Thoracic aorta (tissue), 2 donors: ENCODE data around the gene PLEKHG4. TPM values are rescaled to one million over a fixed set of nuclear protein-coding genes. Genes with fewer than 3 reads are reported as not detected.
A peak's percentile ranks its signal among the peaks of the same experiment; 100 is the strongest.

Experiments used
- ATAC-seq: fragments of 150-250 bp; one replicate; pipeline ENCODE4 v1.8.0; 2017; ENCODE audit warnings: low read depth; ENCODE audit not compliant: insufficient number of reproducible peaks, low FRiP score
- DNase-seq: peaks from one replicate; pipeline ENCODE4 v3.0.0-alpha.2; 2020; ENCODE audit warnings: low spot score
- H3K27ac ChIP-seq, 2 donors: fragments of 200-600 bp; sonication (generic); 1 replicate in 1 of 2; 2 replicates in 1 of 2; pipeline ENCODE4 v1.5.1; 2016; ENCODE audit warnings: mild to moderate bottlenecking in 2 of 2, moderate library complexity in 2 of 2
- H3K27me3 ChIP-seq: fragments of 200-600 bp; sonication (generic); replicated peaks from 2 replicates; pipeline ENCODE4 v1.6.0; 2016; ENCODE audit warnings: mild to moderate bottlenecking; ENCODE audit not compliant: insufficient read depth
- H3K36me3 ChIP-seq: fragments of 200-600 bp; sonication (generic); one replicate; pipeline ENCODE4 v1.5.1; 2016
- H3K4me1 ChIP-seq, 2 donors: fragments of 200-600 bp; sonication (generic); 1 replicate in 1 of 2; 2 replicates in 1 of 2; pipeline versions ENCODE4 v1.5.1 to v1.6.0; 2016; ENCODE audit warnings: low read depth in 2 of 2, mild to moderate bottlenecking in 1 of 2; ENCODE audit not compliant: control insufficient read depth in 1 of 2
- H3K4me3 ChIP-seq: fragments of 200-600 bp; sonication (generic); 2 replicates; pipeline ENCODE4 v1.5.1; 2016; ENCODE audit warnings: mild to moderate bottlenecking
- H3K9me3 ChIP-seq: fragments of 200-600 bp; sonication (generic); 2 replicates; pipeline ENCODE4 v1.5.1; 2016
- total RNA-seq, 2 donors: library from RNA; depleted of rRNA; stranded (reverse); fragments of >200 nt; gene quantifications; one replicate each; pipeline versions ENCODE4 v1.1.0 to v1.2.3, GENCODE V29; 2016
- TF ChIP-seq, protein P1 (sequence below): fragments of 200-600 bp; sonication (generic); IDR thresholded peaks from one replicate; pipeline ENCODE4 v1.5.1; 2019; ENCODE audit warnings: antibody characterized with exemption

Gene PLEKHG4
- total RNA-seq, 2 donors from 2014 or later: 3.1 to 15.6 TPM

DNA sequence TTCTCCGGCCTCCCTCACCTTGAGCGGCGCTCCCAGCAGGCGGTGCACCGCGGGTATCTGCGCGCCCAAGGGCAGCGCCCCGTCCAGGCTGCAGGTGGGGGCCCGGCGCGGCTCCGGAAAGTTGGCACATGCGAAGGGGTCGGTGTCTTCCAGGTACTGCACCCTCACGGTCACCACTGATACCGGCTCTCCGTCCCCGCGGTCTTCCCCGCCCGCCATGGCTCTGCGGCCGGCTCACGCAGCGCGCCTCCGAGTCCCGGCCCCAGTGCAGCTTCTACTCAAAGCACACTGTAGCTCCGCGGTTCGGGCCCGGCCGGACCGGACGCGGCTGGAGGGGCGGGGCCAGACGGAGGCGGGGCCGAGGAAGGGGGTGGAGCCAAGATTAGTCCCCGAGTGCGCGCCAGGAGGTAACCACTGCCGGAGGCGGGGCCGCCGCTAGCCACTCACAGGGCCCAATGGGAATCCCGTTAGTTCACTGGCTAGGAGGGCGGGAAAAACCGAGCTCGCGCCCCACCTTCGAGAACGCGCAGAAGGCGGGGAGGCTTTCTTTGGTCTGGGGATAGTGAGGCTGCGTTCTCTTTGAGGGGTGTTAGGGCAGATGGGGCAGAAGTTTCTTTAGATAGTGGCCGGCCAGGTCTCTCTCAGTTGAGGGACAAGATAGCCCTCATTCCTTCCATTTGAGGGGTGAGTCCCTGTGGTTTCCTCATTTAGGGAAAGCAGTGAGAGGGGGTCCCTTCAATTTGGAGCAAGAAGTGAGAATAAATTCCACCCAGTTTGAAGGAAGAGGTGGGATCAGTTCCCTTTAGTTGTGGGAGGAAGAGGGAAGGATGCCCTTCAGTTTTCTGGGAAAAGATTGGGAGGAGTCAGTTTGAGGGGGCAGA, 31.9 kb upstream of the PLEKHG4 start, which contains the start of gene FHOD1:
TSS of gene FHOD1 (minus strand) at position 290 of the 881 bp plus-strand sequence. CDS start at position 219, 71 bp downstream.
- Histone ChIP-seq H3K4me3 (peak within 1 kb of the TSS; percentile 82), H3K9me3 (no peaks in the 10 kb centered on the region), H3K27me3 (no peaks in the 10 kb centered on the region), H3K27ac (peak within 1 kb of the TSS; percentile 74 to 84), H3K36me3 (no peaks in the 10 kb centered on the region), H3K4me1 (peaks cover 33 to 44% of the 10 kb centered on the region in 2 donors)
- peak; percentile 94 for DNase-seq
- TF ChIP-seq, protein P1, sequence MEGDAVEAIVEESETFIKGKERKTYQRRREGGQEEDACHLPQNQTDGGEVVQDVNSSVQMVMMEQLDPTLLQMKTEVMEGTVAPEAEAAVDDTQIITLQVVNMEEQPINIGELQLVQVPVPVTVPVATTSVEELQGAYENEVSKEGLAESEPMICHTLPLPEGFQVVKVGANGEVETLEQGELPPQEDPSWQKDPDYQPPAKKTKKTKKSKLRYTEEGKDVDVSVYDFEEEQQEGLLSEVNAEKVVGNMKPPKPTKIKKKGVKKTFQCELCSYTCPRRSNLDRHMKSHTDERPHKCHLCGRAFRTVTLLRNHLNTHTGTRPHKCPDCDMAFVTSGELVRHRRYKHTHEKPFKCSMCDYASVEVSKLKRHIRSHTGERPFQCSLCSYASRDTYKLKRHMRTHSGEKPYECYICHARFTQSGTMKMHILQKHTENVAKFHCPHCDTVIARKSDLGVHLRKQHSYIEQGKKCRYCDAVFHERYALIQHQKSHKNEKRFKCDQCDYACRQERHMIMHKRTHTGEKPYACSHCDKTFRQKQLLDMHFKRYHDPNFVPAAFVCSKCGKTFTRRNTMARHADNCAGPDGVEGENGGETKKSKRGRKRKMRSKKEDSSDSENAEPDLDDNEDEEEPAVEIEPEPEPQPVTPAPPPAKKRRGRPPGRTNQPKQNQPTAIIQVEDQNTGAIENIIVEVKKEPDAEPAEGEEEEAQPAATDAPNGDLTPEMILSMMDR: no peak
- peak; percentile 70 for ATAC-seq

DNA sequence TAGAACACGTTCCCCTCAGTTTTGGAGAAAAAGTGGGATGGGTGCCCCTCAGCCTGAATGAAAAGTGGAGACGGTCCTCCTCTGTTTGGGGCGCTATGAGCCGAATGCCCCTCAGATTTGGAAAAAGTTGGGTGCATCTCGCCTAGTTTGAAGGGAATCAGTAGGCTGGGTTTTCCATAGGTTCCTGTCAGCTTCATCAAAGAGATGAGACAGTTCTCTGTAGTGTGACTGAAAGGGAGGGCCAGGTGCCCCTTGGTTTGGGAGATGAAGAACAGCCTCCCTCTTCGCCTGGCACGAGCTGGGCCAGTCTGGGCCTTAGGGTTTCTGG, 31.3 kb upstream of the PLEKHG4 start:
- ATAC-seq: no peak
- no peak for DNase-seq
- H3K27ac ChIP-seq: no peak overlapping the region
- H3K4me3 ChIP-seq: peak overlapping the region; percentile 82
- H3K4me1 ChIP-seq: peaks cover 33 to 44% of the 10 kb centered on the region in 2 donors
- no peaks in the 10 kb centered on the region for H3K9me3 ChIP-seq
- TF ChIP-seq, protein P1: no peak
- no peaks in the 10 kb centered on the region for H3K36me3 ChIP-seq
- H3K27me3 ChIP-seq: no peaks in the 10 kb centered on the region

DNA sequence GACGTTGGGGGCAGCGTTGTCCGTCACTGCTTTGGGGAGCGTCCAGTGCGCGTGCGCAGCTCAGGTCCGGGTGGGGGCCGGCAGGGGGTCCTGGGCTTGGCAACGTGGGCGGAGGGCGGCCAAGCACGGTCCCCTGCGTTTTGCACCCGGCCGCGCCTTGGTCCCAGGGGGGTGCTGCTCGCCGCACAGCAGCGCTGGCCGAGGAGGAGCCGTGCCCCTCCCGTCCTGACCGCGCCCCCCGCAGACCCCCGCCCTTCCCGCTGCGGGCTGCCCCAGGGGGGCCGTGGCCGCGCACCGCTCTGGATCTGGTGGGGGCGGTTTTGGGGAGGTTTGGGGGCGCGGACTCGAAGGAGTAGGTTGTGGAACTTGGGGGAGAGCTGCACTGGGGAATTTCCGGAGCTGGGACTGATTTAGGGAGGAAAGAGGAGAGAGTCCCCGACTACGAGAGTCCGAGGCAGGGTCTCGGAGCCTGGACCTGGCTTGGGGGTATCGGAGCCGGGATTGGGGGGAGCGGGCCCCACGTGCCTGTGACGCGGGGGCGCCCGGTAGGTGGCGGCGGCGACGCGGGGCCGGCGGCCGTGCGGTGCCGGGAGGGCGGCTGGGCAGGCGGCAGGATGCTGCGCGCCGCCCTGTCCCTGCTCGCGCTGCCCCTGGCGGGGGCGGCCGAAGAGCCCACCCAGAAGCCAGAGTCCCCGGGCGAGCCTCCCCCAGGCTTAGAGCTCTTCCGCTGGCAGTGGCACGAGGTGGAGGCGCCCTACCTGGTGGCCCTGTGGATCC, 30.7 kb upstream of the PLEKHG4 start, which contains the start of gene SLC9A5:
TSS of gene SLC9A5 (plus strand) at position 579 of the 777 bp plus-strand sequence. CDS start at position 615, 36 bp downstream.
- H3K27ac ChIP-seq: no peak within 1 kb of the TSS

DNA sequence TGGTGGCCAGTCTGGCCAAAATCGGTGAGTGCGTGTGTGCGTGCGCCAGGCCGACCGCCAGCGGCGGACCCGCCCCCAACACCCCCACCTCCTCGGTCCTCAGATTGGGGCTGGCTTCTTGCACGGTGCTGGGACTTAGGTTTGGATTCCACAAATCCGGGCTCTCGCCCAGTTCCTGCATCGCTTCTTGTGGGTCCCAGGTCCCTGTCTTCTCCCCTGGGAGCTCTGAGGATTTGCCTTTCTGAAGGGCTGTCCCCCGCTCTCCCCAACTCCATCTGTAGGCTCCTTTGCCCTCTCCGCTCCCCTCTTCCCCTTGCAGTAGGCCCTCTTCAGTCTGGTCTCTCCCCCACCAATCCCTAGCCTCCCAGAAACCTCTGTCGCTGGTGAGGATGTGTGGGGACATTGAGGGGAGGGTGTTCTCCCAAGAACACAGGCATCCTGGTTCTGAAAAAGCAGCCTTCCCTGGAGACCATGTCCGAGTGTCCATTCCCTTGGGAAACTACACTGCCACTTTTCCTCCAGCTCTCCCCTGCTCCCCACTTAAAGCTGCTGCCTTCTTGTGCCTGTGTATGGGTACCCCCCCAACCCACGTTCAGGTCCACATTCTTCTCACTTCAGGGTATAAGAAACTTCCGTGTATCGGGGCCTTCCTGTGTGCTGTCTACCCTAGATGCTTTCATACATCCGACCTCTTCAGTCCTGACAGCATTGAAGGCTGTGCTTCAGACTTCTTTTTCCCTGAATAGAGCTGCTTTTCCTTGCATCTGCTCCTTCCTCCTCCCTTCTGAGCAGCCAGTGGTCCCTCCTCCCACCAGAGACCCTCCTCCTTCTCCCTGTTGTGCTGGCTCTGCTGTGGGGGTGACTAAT, 29.9 kb upstream of the PLEKHG4 start:
- Histone ChIP-seq H3K4me3 (peak overlapping the region; percentile 82), H3K36me3 (no peaks in the 10 kb centered on the region), H3K4me1 (peaks cover 24 to 35% of the 10 kb centered on the region in 2 donors), H3K27ac (no peak overlapping the region), H3K9me3 (no peaks in the 10 kb centered on the region), H3K27me3 (no peaks in the 10 kb centered on the region)
- DNase-seq (no peak), ATAC-seq (no peak)
- TF ChIP-seq, protein P1: no peak

More for the DNA sequence above, 30.7 kb upstream of the PLEKHG4 start, which contains the start of gene SLC9A5:
- no peaks in the 10 kb centered on the region for H3K27me3 ChIP-seq
- peaks cover 32 to 43% of the 10 kb centered on the region in 2 donors for H3K4me1 ChIP-seq
- H3K9me3 ChIP-seq: no peaks in the 10 kb centered on the region
- no peak for ATAC-seq
- TF ChIP-seq, protein P1: no peak
- H3K36me3 ChIP-seq: no peaks in the 10 kb centered on the region
- H3K4me3 ChIP-seq: peak within 1 kb of the TSS; percentile 82
- DNase-seq: no peak
